SJCRH30 (cell line): ENCODE data around the gene CHIC1. TPM values are rescaled to one million over a fixed set of nuclear protein-coding genes. Genes with fewer than 3 reads are reported as not detected.
A peak's percentile ranks its signal among the peaks of the same experiment; 100 is the strongest.
"Not testable (repeated sequence)": the region's sequence is repeated elsewhere in the genome, so short reads cannot be mapped to it uniquely, and the experiment has no call there.

Experiments
- DNase-seq, 2 experiments: peaks; one replicate each; pipeline ENCODE4 v3.0.0-alpha.2; 2015 to 2020
- H3K27ac ChIP-seq: fragments of 250-450 bp; sonication (Bioruptor Pico); 2 replicates; pipeline ENCODE4 v1.5.1; 2020; ENCODE audit warnings: mild to moderate bottlenecking, moderate library complexity
- H3K27me3 ChIP-seq: fragments of 250-450 bp; sonication (Bioruptor Pico); 2 replicates; pipeline ENCODE4 v1.5.1; 2020; ENCODE audit warnings: mild to moderate bottlenecking, moderate library complexity
- H3K36me3 ChIP-seq: fragments of 250-450 bp; sonication (Bioruptor Pico); 2 replicates; pipeline ENCODE4 v1.5.1; 2020; ENCODE audit warnings: mild to moderate bottlenecking, moderate library complexity
- H3K4me1 ChIP-seq: fragments of 250-450 bp; sonication (Bioruptor Pico); 2 replicates; pipeline ENCODE4 v1.5.1; 2020; ENCODE audit warnings: mild to moderate bottlenecking, moderate library complexity
- H3K4me3 ChIP-seq: fragments of 250-450 bp; sonication (Bioruptor Pico); 2 replicates; pipeline ENCODE4 v1.5.1; 2020; ENCODE audit warnings: mild to moderate bottlenecking, moderate library complexity
- H3K9me3 ChIP-seq: fragments of 250-450 bp; sonication (Bioruptor Pico); replicated peaks from 2 replicates; pipeline ENCODE4 v1.5.1; 2020; ENCODE audit warnings: mild to moderate bottlenecking, moderate library complexity
- total RNA-seq: library from RNA; depleted of rRNA; stranded (reverse); fragments of >200 nt; shearing (Covaris generic); gene quantifications from 2 replicates; pipeline ENCODE4 v1.2.3, GENCODE V29; 2014; rRNA removed

Gene CHIC1
- 10.6 and 12.9 TPM in 2 replicates for total RNA-seq

DNA sequence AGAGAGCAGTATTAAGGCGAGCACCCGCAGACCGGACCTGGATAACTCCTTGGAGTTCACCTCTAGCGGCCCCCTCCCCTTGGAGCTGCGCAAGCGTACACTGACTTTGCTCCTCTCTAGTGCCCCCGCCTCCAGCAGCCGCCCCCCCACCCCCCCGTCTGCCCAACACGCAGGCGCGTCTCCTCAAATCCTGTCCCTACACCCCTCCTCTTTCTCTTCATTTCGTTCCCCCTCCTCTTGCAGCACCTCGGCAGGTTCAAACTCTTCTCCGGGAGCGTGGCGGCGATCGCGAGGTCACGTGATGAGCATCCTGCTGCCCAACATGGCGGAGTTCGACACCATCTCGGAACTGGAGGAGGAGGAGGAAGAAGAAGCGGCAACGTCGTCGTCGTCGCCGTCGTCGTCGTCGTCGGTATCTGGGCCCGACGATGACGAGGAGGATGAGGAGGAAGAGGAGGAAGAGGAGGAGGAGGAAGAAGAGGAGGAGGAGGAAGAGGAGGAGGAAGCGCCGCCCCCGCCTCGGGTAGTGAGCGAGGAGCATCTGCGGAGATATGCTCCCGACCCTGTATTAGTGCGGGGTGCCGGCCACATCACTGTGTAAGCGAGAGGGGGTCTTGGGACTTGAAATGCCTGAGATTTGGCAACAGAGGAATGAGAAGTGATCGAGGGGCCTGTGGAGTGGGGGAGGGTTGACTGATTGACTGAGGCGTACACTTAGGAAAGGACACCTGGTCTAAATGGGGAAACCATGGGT lies at the start of gene CHIC1:
Gene CHIC1, plus strand, starts transcription at position 214 of the 754 bp plus-strand sequence. Its CDS starts 88 bp downstream, at position 302.
- DNase-seq = peak; percentile 88
- H3K4me1 ChIP-seq = peaks cover 9% of the 10 kb centered on the region; the same call in 1 of the 2 replicates
- H3K9me3 ChIP-seq = no peaks in the 10 kb centered on the region
- peak within 1 kb of the TSS; percentile 98 for H3K4me3 ChIP-seq
- H3K27me3 ChIP-seq = no peaks in the 10 kb centered on the region
- no peaks in the 10 kb centered on the region for H3K36me3 ChIP-seq
- peak within 1 kb of the TSS; percentile 87 for H3K27ac ChIP-seq

DNA sequence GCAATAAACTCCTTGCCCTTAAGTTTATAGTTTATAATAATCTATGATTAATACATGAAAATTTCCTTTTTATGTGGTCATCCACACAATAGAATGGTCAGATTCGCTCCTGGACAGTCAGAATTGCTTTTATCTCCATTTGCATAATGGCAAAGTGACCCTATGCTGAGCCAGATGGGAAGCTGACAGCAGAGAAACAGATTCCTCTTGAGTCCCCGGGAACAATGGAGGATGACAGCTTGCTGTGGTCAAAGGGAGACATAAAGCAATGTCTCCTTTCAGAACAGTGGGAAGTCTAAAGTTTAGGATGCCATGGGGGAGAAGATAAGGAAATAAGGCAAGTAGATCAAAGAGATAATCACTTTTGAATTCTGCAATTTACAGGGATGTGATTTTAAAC lies 40.2 kb upstream of the CHIC1 start:
- DNase-seq, H3K27me3 ChIP-seq: not testable (repeated sequence)

DNA sequence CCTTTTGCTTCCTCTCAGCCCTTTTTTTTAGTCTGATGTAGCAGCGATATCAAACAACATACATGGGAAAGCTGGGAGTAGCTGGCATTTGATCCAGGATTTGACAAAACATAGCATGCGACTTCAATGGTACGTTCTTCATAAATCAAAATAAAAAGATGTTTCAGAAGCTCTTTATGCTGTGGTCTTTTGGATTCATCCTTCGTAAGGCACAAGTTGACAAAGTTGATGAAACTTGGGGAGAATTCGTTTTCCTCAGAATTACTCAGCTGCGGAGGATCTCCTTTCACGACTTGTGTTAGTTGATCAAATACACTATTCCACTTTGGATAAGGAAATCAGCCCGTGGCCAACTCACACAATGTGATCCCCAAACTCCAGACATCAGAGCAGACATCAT lies 38.1 kb upstream of the CHIC1 start:
- DNase-seq = no peak
- Histone ChIP-seq H3K27me3 (no peaks in the 10 kb centered on the region), H3K36me3 (no peaks in the 10 kb centered on the region), H3K9me3 (no peaks in the 10 kb centered on the region), H3K4me1 (no peaks in the 10 kb centered on the region), H3K4me3 (no peak overlapping the region), H3K27ac (no peak overlapping the region)

More for the DNA sequence above, 40.2 kb upstream of the CHIC1 start:
- not testable (repeated sequence) for H3K4me3 ChIP-seq, H3K36me3 ChIP-seq, H3K9me3 ChIP-seq, H3K4me1 ChIP-seq, H3K27ac ChIP-seq

DNA sequence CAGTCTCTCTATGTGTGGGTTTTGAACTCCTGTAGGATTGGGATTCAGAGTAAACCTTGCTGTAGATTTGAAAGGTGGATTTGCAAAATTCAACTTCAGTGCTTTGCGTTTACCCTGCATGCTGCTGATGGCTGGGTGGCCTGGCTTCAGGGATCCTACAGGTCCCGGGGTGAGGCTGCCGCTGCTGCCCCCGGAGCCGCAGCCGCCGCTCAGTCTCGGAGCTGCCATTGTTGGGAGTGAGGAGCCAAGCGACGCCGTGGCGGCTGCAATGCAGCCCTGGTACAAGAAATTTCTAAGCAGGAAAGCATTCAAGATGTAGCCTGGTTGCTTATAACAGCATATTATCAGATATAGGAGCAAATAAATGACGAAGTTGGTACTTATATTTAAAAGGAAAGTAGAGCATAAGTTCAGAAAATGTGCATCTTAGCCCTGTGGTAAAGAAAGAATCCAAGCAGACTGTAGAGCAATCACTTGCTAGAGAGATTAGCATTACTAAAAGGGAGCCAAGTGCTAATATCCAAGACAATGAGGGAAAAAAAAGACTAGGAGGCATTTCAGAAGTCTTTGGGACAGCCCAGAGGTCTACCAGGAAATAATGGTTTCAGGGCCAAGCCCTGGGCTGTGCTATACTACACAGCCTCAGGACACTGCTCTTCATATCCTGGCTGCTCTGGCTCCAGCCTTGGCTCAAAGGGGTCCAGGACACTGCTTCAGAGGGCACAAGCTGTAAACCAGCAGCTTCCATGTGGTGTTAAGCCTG lies 36.9 kb upstream of the CHIC1 start:
- no peaks in the 10 kb centered on the region for H3K27me3 ChIP-seq
- DNase-seq = no peak
- H3K27ac ChIP-seq = no peak overlapping the region
- H3K4me1 ChIP-seq = no peaks in the 10 kb centered on the region
- no peak overlapping the region for H3K4me3 ChIP-seq
- H3K9me3 ChIP-seq = no peaks in the 10 kb centered on the region
- no peaks in the 10 kb centered on the region for H3K36me3 ChIP-seq

DNA sequence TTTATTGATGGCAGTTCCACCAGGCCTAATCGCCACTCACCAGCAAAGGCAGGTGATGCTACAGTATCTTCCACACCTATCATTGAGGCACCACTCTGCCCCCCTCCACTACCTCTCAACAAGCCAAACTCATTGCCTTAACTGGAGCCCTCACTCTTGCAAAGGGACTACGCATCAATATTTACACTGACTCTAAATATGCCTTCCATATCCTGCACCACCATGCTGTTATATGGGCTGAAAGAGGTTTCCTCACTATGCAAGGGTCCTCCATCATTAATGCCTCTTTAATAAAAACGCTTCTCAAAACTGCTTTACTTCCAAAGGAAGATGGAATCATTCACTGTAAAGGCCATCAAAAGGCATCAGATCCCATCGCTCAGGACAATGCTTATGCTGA lies 31.3 kb upstream of the CHIC1 start:
- not testable (repeated sequence) for H3K9me3 ChIP-seq, H3K4me1 ChIP-seq, H3K4me3 ChIP-seq, H3K27ac ChIP-seq, H3K27me3 ChIP-seq, H3K36me3 ChIP-seq, DNase-seq

DNA sequence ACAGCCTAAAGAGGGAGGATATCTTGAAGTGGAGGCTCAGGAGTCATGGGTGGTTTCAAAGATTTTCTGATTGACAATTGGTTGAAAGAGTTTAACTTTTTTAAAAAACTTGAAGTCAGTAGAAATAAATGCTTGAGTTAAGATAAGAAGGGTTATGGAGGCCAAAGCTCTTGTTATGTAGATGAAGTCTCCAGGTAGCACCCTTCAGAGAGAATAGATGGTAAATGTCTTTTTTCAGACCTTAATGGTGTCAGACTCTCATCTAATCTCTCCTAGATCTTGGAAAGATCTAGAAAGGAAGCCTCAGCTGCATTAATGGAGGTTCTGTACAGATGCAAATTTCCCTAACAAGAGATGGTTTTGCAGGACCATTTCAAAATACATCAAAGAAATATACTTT lies 6.8 kb upstream of the CHIC1 start:
- H3K27me3 ChIP-seq = no peaks in the 10 kb centered on the region
- H3K36me3 ChIP-seq = no peaks in the 10 kb centered on the region
- no peak for DNase-seq
- H3K4me1 ChIP-seq = no peaks in the 10 kb centered on the region
- no peak overlapping the region for H3K27ac ChIP-seq
- H3K4me3 ChIP-seq = no peak overlapping the region
- H3K9me3 ChIP-seq = no peaks in the 10 kb centered on the region

DNA sequence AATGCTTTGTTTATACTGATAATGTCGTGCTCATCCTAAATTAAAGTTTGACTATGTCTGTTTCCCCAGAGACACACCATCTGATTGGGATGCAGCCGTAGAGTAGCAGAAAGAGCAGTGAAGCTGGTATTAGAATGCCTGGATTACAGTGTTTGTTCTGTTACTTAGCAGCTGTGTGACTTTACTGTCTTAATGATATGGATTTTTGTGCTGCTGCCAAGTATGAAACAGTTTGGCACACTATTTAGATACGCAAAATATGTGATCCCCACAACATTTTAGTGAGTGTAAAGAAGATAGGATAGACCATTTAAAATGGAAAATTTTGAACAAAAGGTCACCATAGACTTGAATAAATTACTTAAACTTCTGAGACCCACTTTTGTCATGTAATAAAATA lies 1.2 kb upstream of the CHIC1 start:
- H3K9me3 ChIP-seq = no peaks in the 10 kb centered on the region
- H3K27ac ChIP-seq = no peak overlapping the region
- peak overlapping the region; percentile 98 for H3K4me3 ChIP-seq
- H3K4me1 ChIP-seq = peaks cover 9% of the 10 kb centered on the region; the same call in 1 of the 2 replicates
- no peaks in the 10 kb centered on the region for H3K27me3 ChIP-seq
- no peaks in the 10 kb centered on the region for H3K36me3 ChIP-seq
- DNase-seq = peak in 1 of 2 experiments; percentile 16

DNA sequence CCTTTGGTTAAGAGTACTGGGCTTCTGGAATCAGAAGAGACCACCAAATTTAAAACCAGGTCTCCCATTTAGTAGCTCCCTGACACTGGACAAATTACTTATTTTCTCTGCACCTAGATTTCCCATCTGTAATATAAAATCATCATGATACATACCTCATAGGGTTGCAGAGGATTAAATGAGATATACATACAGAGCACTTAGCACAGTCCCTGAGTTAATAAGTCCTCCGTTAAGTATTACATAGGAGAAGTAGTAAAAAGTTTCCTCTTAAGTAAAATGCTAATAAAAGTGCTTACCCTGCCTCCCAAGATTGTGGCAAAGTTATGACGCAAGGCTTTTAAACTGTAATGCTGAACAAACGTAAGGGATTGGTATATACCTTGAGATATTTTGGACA lies 539 bp upstream of the CHIC1 start:
- no peaks in the 10 kb centered on the region for H3K9me3 ChIP-seq
- H3K36me3 ChIP-seq = no peaks in the 10 kb centered on the region
- peak overlapping the region; percentile 98 for H3K4me3 ChIP-seq
- peak in 1 of 2 experiments; percentile 3 for DNase-seq
- peaks cover 9% of the 10 kb centered on the region; the same call in 1 of the 2 replicates for H3K4me1 ChIP-seq
- no peaks in the 10 kb centered on the region for H3K27me3 ChIP-seq
- peak overlapping the region; percentile 22; the same call in 1 of the 2 replicates for H3K27ac ChIP-seq

DNA sequence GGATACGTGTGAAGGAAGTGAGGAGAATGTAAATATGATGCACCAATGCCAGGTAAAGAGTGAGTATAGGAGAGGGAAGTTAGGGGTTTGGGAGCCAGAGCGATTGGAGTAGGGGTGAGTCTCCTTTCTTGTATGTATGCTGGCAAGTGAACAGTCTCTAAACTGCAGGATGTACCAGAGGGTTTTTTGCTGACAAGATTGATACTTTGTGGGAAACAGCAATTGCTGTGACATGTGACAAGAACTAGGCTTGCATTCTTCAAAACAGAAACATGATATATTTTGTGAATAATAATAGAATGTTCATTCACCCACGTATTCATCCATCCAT lies 706 bp downstream of the CHIC1 start:
- Histone ChIP-seq H3K27me3 (no peaks in the 10 kb centered on the region), H3K4me1 (peaks cover 9% of the 10 kb centered on the region; the same call in 1 of the 2 replicates), H3K27ac (peak overlapping the region; percentile 87), H3K36me3 (no peaks in the 10 kb centered on the region), H3K9me3 (no peaks in the 10 kb centered on the region), H3K4me3 (peak overlapping the region; percentile 98)
- no peak for DNase-seq

DNA sequence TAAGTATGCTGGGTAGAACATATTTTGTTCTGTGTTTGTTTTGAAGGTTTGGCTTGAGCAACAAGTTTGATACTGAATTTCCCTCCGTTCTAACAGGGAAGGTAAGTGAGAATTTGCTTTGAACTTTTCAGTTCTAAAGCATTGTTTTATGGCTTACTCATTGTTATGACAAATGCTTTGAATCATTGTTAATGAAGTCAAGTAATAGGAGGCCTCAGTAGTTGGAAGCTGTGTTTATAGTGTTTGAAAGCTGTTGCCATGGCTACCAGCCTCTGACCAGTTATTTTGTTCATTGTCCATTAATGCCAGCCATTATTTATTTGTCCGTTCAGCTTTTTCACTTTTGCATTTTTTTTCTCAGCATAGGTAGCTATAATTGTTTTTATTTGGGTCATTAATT lies 14.4 kb downstream of the CHIC1 start:
- Histone ChIP-seq H3K9me3 (no peaks in the 10 kb centered on the region; the same call in 1 of the 2 replicates), H3K27ac (no peak overlapping the region), H3K36me3 (0 out of 2 replicates have a peak, but pooled peaks cover 4% of the 10 kb centered on the region), H3K4me1 (no peaks in the 10 kb centered on the region), H3K27me3 (no peaks in the 10 kb centered on the region), H3K4me3 (no peak overlapping the region)
- no peak for DNase-seq

DNA sequence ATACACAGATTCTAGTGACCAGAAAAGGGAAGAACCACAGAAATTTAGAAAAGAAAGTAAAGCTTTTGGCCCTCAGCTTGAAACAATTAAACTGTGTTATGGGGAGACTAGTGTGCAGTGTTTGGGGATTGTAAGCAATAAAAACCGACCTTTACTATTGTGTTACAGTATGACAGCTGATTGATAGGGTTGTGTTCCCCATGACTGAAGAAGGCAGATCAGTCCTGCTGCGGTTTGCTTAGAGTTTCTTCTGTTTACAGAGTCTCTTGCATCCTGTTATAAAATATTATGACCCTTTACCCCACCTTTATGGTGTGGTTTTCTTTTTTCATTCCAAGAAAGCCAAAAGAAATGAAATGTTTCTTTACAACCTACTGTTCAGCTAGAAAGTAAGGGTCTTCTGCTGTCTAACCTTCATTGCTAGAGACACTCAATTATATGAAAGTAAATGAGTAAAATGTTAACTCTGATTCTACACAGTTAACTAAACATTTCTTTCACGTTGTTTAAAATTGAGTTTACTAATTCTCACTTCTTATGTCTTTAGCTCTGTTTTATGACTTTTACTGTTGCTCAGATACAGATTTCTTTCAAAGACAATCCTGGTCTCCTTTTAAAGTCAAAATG lies 18.1 kb downstream of the CHIC1 start:
- Histone ChIP-seq H3K9me3 (no peaks in the 10 kb centered on the region), H3K36me3 (peaks cover 7% of the 10 kb centered on the region), H3K27me3 (no peaks in the 10 kb centered on the region), H3K4me3 (no peak overlapping the region), H3K27ac (no peak overlapping the region), H3K4me1 (no peaks in the 10 kb centered on the region)
- no peak for DNase-seq

DNA sequence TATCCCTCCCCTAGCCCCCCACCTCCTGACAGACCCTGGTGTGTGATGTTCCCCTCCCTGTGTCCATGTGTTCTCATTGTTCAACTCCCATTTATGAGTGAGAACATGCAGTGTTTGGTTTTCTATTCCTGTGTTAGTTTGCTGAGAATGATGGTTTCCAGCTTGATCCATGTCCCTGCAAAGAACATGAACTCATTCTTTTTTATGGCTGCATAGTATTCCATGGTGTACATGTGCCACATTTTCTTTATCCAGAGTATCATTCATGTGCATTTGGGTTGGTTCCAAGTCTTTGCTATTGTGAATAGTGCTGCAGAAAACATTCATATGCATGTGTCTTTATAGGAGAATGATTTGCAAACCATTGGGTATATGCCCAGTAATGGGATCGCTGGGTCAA lies 34.8 kb downstream of the CHIC1 start:
- not testable (repeated sequence) for H3K9me3 ChIP-seq, H3K4me3 ChIP-seq, H3K36me3 ChIP-seq, H3K27me3 ChIP-seq, DNase-seq, H3K27ac ChIP-seq, H3K4me1 ChIP-seq

DNA sequence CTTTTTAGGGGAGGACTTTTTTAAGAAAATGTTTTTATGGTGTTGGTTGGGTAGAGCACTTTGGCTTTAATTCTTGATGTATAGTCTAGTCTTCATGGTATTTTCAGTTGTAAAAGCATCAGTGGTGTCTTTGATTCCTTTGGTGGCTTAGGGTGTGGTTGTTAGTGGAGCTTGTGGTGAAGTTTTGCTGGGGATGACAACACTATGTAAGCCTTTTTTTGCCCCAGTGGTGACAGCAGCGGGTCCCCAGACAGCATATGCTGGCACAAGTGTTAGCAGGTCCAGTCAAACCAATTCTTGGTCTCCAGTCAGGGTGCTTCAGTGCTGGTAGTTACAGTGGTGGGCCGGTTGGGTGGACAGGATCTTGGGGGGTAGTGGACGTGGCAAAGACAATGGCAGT lies 52.0 kb downstream of the CHIC1 start:
- Histone ChIP-seq H3K4me1 (no peaks in the 10 kb centered on the region), H3K36me3 (no peaks in the 10 kb centered on the region), H3K27ac (no peak overlapping the region), H3K9me3 (peaks cover 7% of the 10 kb centered on the region; the same call in 1 of the 2 replicates), H3K4me3 (no peak overlapping the region), H3K27me3 (no peaks in the 10 kb centered on the region)
- DNase-seq = no peak

DNA sequence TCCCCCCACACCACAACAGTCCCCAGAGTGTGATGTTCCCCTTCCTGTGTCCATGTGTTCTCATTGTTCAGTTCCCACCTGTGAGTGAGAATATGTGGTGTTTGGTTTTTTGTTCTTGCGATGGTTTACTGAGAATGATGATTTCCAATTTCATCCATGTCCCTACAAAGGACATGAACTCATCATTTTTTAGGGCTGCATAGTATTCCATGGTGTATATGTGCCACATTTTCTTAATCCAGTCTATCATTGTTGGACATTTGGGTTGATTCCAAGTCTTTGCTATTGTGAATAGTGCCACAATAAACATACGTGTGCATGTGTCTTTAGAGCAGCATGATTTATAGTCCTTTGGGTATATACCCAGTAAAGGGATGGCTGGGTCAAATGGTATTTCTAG lies 78.7 kb downstream of the CHIC1 start:
- H3K4me3 ChIP-seq, H3K27me3 ChIP-seq, H3K9me3 ChIP-seq, H3K36me3 ChIP-seq, DNase-seq, H3K4me1 ChIP-seq, H3K27ac ChIP-seq: not testable (repeated sequence)

DNA sequence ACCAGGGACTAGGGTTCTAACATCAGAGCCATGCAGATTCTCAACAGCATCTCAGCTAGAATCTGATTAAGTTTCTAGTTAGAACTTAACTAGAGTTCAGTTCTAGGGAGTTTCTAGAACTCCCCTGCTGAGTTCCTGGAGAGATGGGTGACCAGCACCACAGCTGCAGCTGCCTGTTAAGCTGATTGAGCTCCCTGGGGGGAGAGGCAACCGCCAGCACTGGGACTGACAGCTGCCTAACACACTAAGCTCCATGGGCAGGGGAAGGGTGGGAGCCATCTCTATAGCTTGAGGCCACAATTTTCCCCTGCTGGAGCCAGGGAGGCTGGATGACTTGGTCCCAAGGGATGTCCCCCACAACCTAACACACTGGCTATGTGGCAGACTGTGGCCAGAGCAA lies 84.2 kb downstream of the CHIC1 start:
- Histone ChIP-seq H3K27ac (no peak overlapping the region), H3K4me1 (no peaks in the 10 kb centered on the region), H3K36me3 (0 out of 2 replicates have a peak, but pooled peaks cover 3% of the 10 kb centered on the region), H3K9me3 (peaks cover 2% of the 10 kb centered on the region; the same call in 1 of the 2 replicates), H3K27me3 (no peaks in the 10 kb centered on the region), H3K4me3 (no peak overlapping the region)
- DNase-seq = peak; percentile 32 to 38
